Upper lobe of left lung (tissue), 4 donors: ENCODE measurements around the gene VPS41.

Source experiments
- EP300 ChIP-seq, 4 donors: sonication (generic); formaldehyde crosslinking; IDR thresholded peaks; one replicate each; pipeline ENCODE4 v1.5.1; 2017; ENCODE audit warnings: antibody characterized with exemption in 4 of 4, control low read depth in 2 of 4
- POLR2A ChIP-seq, 4 donors: fragments of 450-650 bp; IDR thresholded peaks; one replicate each; pipeline ENCODE4 v1.5.1; 2016 to 2017; ENCODE audit warnings: antibody characterized with exemption in 4 of 4, mild to moderate bottlenecking in 2 of 4
- POLR2AphosphoS5 ChIP-seq, 2 donors: sonication (generic); formaldehyde crosslinking; IDR thresholded peaks; one replicate each; pipeline ENCODE4 v1.5.1; 2017; ENCODE audit warnings: antibody characterized with exemption in 2 of 2
- TF ChIP-seq, protein P1 (sequence below), 6 experiments: fragments of 450-650 bp in 4 of 6; fragments of 200-600 bp in 2 of 6; sonication (generic) in 2 of 6; IDR thresholded peaks; one replicate each; pipeline ENCODE4 v1.5.1; 2016 to 2019; ENCODE audit warnings: antibody characterized with exemption in 6 of 6

DNA sequence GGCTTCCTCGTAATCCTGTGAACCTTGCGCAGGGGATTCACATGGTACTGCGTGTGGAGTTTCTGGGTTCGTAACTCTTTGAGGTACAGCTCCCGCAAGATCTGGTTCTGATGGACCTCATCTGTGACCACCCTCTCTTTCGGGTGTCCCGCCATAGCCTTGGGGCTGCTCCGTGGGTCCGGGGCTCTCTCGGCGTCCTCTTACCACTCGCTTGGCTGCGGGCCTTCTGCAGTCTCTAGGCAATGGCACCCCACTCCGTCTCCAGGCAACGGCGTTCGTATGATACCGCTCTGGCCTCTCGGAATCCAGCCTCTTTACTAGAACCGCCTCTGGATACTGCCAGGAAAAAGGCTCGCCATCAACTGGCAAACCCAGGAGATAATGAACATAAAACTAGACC is 223.1 kb downstream of the VPS41 start:
- TF ChIP-seq, protein P1, sequence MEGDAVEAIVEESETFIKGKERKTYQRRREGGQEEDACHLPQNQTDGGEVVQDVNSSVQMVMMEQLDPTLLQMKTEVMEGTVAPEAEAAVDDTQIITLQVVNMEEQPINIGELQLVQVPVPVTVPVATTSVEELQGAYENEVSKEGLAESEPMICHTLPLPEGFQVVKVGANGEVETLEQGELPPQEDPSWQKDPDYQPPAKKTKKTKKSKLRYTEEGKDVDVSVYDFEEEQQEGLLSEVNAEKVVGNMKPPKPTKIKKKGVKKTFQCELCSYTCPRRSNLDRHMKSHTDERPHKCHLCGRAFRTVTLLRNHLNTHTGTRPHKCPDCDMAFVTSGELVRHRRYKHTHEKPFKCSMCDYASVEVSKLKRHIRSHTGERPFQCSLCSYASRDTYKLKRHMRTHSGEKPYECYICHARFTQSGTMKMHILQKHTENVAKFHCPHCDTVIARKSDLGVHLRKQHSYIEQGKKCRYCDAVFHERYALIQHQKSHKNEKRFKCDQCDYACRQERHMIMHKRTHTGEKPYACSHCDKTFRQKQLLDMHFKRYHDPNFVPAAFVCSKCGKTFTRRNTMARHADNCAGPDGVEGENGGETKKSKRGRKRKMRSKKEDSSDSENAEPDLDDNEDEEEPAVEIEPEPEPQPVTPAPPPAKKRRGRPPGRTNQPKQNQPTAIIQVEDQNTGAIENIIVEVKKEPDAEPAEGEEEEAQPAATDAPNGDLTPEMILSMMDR (IDR thresholded peaks at IDR 0.05), result no peak
- TF ChIP-seq POLR2AphosphoS5 (IDR thresholded peaks at IDR 0.05) (no peak), POLR2A (IDR thresholded peaks at IDR 0.05) (no peak), EP300 (IDR thresholded peaks at IDR 0.05) (no peak)
